Measurements from ENCODE around the gene SLC22A1. TPM values are rescaled to one million over a fixed set of nuclear protein-coding genes. Genes with fewer than 3 reads are reported as not detected.

SLC22A1 gene
- total and polyA plus RNA-seq, 2 of the 4 experiments (the other 2 are of a cell fraction): 0.10 TPM; not detected in 1

- intact Hi-C loops (cut with micrococcal nuclease): no loop called here
- Histone ChIP-seq H2AK9ac (replicated peaks; ENCODE audit: low read depth, low read length, poor library complexity) (no peak overlapping the region), H3K18ac (ENCODE audit: low read depth, low read length) (no peak overlapping the region), H3K4ac (ENCODE audit: low read depth, low read length) (no peak overlapping the region), H3K14ac (replicated peaks; ENCODE audit: low read depth, low read length) (no peak overlapping the region), H2BK15ac (ENCODE audit: low read depth, low read length) (no peak overlapping the region), H4K91ac (ENCODE audit: insufficient read depth, low read depth, low read length) (no peak overlapping the region), H4K8ac (ENCODE audit: low read depth in 2 of 2, low read length in 2 of 2) (no peak overlapping the region), H3K9me1 (ENCODE audit: insufficient read depth, low read length) (no peaks in the 10 kb centered on the region), H3K79me1 (ENCODE audit: low read depth in 1 of 2, low read length in 2 of 2) (no peaks in the 10 kb centered on the region), H3K4me2 (ENCODE audit: low read depth, low read length) (no peak overlapping the region), H3K9ac (ENCODE audit: low read depth, low read length) (no peak overlapping the region), H2BK5ac (ENCODE audit: low read depth, low read length, poor library complexity, severe bottlenecking) (no peak overlapping the region), H2AFZ (replicated peaks; ENCODE audit: low read length, poor library complexity) (no peak overlapping the region), H2AK5ac (ENCODE audit: low read depth, low read length) (no peak overlapping the region), H3K36me3 (ENCODE audit: control insufficient read depth, insufficient read depth, low read length) (no peaks in the 10 kb centered on the region), H2BK20ac (ENCODE audit: low read depth, low read length) (no peak overlapping the region), H3K27me3 (ENCODE audit: control insufficient read depth, insufficient read depth, low read length) (no peaks in the 10 kb centered on the region), H3K27ac (ENCODE audit: insufficient read depth, low read length) (no peak overlapping the region), H3K23ac (ENCODE audit: low read depth, low read length) (no peak overlapping the region), H3K56ac (ENCODE audit: extremely low read depth, insufficient read depth, low read length) (no peak overlapping the region), H3K4me1 (ENCODE audit: control insufficient read depth, insufficient read depth, low read length) (no peaks in the 10 kb centered on the region), H4K5ac (ENCODE audit: low read depth, low read length) (no peak overlapping the region), H3K4me3 (ENCODE audit: insufficient read depth, low read depth, low read length) (no peak overlapping the region), H4K20me1 (ENCODE audit: insufficient read depth, low read length) (no peaks in the 10 kb centered on the region), H2BK120ac (ENCODE audit: low read depth, low read length) (no peak overlapping the region), H3K9me3 (ENCODE audit: control insufficient read depth, insufficient read depth, low read length) (no peaks in the 10 kb centered on the region; the same call in 1 of the 2 replicates)
- ChIA-PET CTCF (no interaction called here), POLR2A (ENCODE audit: unreplicated experiment) (no interaction called here)
- TF ChIP-seq FOS (IDR thresholded peaks at IDR 0.05; ENCODE audit: low read depth, low read length) (no peak), NFE2L2 (IDR thresholded peaks at IDR 0.05; ENCODE audit: low read depth, low read length) (no peak), SMC3 (IDR thresholded peaks at IDR 0.05; ENCODE audit: low read depth, low read length) (no peak), RCOR1 (IDR thresholded peaks at IDR 0.05; ENCODE audit: insufficient replicate concordance, low read length) (no peak), MAZ (IDR thresholded peaks at IDR 0.05; ENCODE audit: borderline replicate concordance, low read depth, low read length) (no peak)
- TF ChIP-seq, protein P1, sequence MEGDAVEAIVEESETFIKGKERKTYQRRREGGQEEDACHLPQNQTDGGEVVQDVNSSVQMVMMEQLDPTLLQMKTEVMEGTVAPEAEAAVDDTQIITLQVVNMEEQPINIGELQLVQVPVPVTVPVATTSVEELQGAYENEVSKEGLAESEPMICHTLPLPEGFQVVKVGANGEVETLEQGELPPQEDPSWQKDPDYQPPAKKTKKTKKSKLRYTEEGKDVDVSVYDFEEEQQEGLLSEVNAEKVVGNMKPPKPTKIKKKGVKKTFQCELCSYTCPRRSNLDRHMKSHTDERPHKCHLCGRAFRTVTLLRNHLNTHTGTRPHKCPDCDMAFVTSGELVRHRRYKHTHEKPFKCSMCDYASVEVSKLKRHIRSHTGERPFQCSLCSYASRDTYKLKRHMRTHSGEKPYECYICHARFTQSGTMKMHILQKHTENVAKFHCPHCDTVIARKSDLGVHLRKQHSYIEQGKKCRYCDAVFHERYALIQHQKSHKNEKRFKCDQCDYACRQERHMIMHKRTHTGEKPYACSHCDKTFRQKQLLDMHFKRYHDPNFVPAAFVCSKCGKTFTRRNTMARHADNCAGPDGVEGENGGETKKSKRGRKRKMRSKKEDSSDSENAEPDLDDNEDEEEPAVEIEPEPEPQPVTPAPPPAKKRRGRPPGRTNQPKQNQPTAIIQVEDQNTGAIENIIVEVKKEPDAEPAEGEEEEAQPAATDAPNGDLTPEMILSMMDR (conservative IDR thresholded peaks at IDR 0.05; ENCODE audit: low read depth, low read length): no peak
- no TSS peak for BruUV-seq (replicated peaks)
- ATAC-seq (ENCODE audit: low read depth) (no peak), DNase-seq (no peak)
- WGBS, 2 experiments (ENCODE audit: extremely low coverage in 2 of 2, insufficient read length in 1 of 2): no CpG with 5 or more reads among the region's 3 CpGs
- dilution Hi-C loops (cut with HindIII; ENCODE audit: low sequenced_read_pairs, unreplicated experiment): no loop called here
- in situ Hi-C loops (cut with MboI; ENCODE audit: low sequenced_read_pairs): no loop called here
Measured at GRCh38 chr6:160203076-160203475, 81.5 kb downstream of the SLC22A1 start.
